ENCODE results near the gene SDR42E2.
"Not testable (repeated sequence)": the region's sequence is repeated elsewhere in the genome, so short reads cannot be mapped to it uniquely, and the experiment has no call there.

SDR42E2 gene

GRCh38 chr16:22216191-22216831 is 54.0 kb downstream of the SDR42E2 start:
- no peak for DNase-seq

- DNase-seq = not testable (repeated sequence)
Measured at GRCh38 chr16:22216832-22217225, 54.5 kb downstream of the SDR42E2 start.

DNA sequence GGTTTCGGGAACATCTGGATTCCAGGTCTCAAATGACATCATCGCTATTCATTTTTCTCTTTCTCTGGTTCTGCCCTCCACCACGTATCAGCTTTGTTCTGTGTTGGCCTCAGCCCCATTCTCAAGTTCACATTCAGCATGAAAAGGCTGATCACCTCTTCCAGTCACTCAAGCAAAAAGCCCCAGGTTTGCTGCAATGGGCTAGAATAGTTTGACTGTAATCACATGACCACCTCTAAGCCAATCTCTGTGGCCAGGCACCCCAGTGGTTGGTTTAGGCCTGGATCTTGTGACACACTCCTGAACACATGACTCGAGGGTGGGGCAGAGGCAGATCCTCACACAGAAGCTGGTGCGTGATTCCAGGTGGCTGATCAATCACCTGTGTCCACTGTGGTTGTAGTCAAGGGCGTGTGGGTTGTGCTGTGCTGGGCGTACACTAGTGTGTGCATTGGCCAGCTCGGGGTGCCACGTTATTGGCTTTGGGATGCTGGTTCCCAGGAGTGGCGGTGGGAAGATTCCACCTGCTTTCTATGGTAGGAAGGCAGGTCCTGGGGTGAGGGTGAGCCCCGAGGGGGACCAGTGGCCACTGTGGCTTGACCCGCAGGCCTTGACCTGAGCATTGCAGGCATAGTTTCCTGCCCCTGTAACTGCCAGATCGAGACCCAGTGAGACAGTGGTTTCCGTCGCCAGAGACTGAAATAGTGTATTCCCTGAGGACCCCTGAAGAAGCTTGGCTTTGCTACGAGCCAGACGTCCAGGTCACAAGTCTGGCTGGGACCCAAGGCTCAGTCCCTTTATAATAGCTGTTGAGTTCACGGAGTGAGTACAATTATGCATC is 55.8 kb downstream of the SDR42E2 start:
- DNase-seq = no peak

- DNase-seq = no peak
Measured at GRCh38 chr16:22219389-22220068, 57.2 kb downstream of the SDR42E2 start.

DNA sequence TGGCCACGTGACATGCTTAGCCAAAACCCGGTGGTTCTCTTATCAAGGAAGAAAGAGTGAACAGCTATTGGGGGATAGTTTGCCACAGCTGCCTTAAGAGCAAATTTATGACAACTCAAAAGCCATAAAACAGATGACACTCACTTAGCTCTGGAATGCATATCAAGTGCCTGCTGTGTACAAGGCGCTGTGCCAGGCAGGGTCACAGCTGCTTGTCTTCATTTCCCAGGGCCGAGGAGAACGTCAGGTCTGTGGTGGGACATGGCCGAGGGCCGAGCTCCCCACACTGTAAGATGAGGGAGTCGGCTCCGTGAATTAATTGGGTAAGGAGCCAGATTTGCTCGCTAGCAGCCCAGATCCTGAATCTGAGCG is 57.7 kb downstream of the SDR42E2 start:
- no peak for DNase-seq

GRCh38 chr16:22220714-22221113 is 58.4 kb downstream of the SDR42E2 start:
- no peak for DNase-seq

GRCh38 chr16:22222006-22222405 is 59.7 kb downstream of the SDR42E2 start:
- DNase-seq = no peak

GRCh38 chr16:22222998-22223397 is 60.7 kb downstream of the SDR42E2 start:
- no peak for DNase-seq

- no peak for DNase-seq
Measured at GRCh38 chr16:22225060-22225459, 62.8 kb downstream of the SDR42E2 start.

DNA sequence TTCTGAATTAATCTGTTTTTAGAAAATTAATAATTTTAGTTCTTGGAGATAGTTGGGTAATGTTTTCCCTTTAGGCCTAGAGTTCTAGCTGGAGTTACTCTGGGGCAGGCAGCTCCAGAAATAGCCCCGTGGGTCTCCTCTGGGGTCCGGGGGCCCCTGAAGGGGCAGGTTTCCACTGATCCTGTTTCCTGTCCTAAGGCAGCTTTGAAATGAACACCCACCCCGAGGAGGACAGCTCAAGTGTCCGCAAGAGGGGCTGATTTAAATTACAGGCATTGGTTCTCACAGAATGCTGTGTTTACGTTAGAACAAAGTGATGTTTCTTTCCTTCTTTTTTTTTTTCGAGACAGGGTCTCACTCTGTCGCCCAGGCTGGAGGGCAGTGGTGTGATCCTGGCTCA is 67.6 kb downstream of the SDR42E2 start:
- no peak for DNase-seq

GRCh38 chr16:22232277-22233036 is 70.2 kb downstream of the SDR42E2 start:
- peak; percentile 20 for DNase-seq

DNA sequence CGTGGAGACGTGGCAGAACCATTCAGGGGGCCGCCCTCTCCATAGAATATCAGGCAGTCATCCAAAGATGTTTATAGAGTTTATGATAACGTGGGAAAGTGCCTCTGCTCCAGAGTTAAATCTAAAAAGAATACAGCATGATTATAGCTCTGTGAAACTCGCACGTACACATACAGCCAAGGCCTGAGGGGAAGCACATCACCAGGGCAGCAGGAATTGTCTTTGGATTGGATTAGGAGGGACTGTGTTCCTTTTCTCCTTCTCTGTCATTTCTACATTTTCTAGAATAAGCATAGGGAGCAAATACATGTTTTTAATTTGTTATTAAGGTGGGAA is 70.7 kb downstream of the SDR42E2 start:
- no peak for DNase-seq

DNA sequence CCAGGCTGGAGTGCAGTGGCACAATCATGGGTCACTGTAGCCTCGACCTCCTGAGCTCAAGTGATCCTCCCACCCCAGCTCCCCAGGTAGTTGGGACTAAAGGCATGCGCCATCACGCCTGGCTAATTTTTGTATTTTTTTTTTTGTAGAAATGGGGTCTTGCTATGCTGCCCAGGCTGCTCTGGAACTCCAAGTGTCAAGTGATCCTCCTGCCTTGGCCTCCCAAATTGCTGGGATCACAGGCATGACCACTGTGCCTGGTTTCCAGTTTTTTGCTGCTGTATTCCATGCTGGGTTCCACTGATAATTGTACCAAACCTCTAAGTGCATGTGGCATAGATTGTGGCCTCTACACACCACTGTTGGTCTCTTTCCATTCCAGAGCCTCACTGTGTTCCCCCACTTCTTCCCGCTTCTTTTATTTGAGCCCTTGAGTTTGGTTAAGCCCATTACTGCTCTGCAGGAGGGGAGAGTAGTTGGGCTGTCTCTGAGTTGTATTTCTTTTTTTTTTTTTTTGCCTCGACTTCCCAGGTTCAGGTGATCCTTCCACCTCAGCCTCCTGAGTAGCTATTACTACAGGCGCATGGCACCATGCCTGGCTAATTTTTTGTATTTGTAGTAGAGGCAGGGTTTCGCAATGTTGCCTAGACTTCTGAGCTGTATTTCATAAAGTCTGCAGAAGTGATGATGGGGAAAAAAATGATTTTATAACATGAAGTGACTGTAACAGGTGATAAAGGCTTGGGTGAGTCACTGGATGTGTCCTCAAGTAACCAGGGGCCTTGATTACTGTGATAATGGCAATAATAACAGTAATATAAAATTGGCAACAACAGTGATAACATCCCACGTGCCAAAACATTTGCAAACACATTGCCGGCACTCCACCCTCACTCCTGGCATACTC is 73.8 kb downstream of the SDR42E2 start:
- no peak for DNase-seq

DNA sequence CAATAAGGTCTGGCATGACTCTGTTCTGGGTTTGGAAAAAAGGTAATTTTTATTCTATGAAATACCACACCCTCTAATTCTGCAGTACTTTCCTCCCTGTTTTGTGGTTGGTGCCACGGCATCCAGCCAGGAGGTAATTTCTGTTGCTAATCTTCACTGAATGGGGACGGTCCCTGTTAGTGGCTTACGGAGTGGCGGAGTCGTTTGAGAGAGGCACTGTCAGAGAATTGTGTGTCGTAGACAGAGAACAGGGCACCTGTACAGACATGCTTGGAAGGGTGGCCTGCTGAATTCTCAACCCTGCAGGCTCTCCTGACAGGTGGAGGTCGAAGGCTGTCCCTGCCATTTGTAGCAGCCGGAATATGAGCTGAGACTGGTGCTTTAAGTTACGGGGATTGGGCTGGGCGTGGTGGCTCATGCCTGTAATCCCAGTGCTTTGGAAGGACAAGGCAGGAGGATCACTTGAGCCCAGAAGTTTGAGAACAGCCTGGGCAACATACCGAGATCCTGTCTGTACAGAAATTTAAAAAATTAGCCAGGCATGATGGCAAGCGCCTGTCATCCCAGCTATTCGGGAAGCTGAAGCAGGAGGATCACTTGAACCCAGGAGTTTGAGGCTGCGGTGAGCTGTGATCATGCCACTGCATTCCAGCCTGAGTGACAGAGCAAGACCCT is 77.0 kb downstream of the SDR42E2 start:
- DNase-seq = no peak

- no peak for DNase-seq
Measured at GRCh38 chr16:22240023-22240710, 77.9 kb downstream of the SDR42E2 start.
